Astrocyte of the spinal cord (primary cell): ENCODE data around the gene HBA1.
"Not testable (repeated sequence)": the region's sequence is repeated elsewhere in the genome, so short reads cannot be mapped to it uniquely, and the experiment has no call there.

ENCODE experiments used
- DNase-seq: peaks from one replicate; pipeline ENCODE4 v3.0.0; 2011; ENCODE audit warnings: low read depth, low spot score
- H3K4me3 ChIP-seq: 2 replicates; pipeline ENCODE4 v1.5.1; 2011; ENCODE audit warnings: low read depth, mild to moderate bottlenecking, low read length, moderate library complexity
- CTCF ChIP-seq: IDR thresholded peaks from 2 replicates; pipeline ENCODE4 v1.5.1; 2012; ENCODE audit warnings: low read depth, mild to moderate bottlenecking, low read length, inconsistent platforms
- in situ Hi-C: cut with HindIII; loops from 2 replicates; pipeline ENCODE4 v1.10.0; 2017; ENCODE audit warnings: low sequenced_read_pairs

HBA1 gene

GRCh38 chr16:200388-200787, 23.9 kb downstream of the HBA1 start:
- no peak for TF ChIP-seq CTCF
- H3K4me3 ChIP-seq: no peak overlapping the region
- peak; percentile 24 for DNase-seq
- in situ Hi-C loops: no loop called here

GRCh38 chr16:203246-203645, 26.8 kb downstream of the HBA1 start:
- in situ Hi-C loops: no loop called here
- no peak for DNase-seq
- TF ChIP-seq CTCF: no peak
- H3K4me3 ChIP-seq: no peak overlapping the region

DNA sequence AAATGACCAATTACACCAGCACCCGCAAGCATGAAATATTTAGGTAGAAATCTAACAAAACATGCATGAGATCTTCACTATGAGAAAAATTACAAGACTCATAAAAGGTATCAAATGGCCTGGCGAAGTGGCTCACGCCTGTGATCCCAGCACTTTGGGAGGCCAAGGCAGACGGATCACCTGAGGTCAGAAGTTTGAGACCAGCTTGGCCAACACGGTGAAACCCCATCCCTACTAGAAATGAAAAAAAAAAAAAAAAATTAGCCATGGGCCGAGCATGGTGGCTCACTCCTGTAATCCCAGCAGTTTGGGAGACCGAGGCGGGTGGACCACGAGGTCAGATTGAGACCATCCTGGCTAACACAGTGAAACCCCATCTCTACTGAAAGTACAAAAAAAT, 27.6 kb downstream of the HBA1 start:
- DNase-seq, H3K4me3 ChIP-seq, in situ Hi-C loops: not testable (repeated sequence)

DNA sequence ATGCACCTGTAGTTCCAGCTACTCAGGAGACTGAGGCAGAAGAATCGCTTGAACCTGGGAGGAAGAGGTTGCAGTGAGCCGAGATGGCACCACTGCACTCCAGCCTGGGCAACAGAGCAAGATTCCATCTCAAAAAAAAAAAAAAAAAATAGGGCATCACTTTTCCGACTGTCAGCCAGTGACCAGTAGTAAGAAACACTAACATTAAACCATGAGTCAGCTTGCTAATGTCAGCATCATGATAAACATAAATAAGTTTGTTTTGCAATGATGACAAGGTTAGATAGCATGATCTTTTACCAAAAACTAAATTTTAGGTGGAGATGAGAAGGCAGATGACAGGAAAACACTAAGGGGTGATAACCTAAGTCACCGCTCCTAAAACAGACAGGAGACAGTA, 32.9 kb downstream of the HBA1 start:
- DNase-seq, in situ Hi-C loops, H3K4me3 ChIP-seq: not testable (repeated sequence)

DNA sequence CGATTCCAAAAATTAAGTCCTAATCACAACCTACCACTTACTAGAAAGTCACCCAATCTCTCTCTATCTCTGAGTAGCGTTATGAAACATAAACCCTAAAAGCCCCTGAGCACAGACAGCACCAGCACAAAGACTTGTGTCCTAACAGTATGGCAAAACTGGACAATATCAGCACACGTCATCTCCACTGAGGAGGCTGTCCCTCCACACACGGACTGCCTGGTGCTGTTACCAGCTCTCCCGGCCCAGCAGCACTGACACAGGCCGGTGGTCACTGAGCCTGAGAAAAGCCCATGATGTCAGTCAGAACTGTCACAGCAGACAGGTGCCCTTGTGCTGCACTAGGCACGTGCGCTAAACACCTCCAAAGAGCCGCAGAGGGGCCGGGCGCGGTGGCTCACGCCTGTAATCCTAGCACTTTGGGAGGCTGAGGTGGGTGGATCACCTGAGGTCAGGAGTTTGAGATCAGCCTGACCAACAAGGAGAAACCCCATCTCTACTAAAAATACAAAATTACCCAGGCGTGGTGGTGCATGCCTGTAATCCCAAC, 35.2 kb downstream of the HBA1 start:
- DNase-seq, in situ Hi-C loops, H3K4me3 ChIP-seq: not testable (repeated sequence)

DNA sequence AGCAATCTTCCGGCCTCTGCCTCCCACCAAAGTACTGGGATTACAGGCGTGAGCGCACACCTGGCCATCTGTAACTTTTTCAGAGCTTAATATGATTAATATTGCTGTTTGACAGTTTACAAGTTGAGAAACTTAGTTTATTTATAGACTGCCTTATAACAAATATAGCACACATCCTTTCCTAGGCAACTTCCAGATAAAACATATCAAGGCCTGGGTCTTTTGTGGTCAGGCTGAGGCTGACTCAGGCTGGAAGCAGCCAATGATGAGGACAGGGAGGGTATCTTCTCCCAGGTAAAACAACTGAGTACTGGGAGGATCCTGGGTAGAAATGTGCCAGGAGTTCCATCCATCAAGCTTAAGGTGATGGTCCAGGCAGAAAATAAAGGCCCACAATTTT, 36.5 kb downstream of the HBA1 start:
- no peak for TF ChIP-seq CTCF
- DNase-seq: no peak
- in situ Hi-C loops: no loop called here
- H3K4me3 ChIP-seq: no peak overlapping the region

DNA sequence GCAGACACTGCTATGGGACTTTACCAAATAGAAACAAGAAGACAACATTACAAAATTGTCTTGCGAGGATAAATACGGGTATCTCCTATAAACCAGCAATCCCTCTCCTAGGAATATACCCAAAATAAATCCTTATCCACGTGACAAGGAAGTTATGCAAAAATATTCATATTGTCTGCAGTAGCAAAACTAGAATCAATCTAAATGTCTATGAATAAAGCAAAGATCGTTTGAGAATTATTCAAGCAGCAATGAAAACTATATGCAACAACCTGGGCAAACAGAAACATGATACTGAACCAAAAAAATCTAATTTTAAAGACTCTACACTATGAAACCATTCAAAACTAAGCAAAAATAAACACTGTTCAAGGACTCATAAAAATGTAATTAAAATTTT, 43.5 kb downstream of the HBA1 start:
- in situ Hi-C loops: no loop called here
- no peak overlapping the region for H3K4me3 ChIP-seq
- no peak for DNase-seq
- TF ChIP-seq CTCF: no peak
